K562 (cell line): Measurements from ENCODE around the gene RTCA. TPM values are rescaled to one million over a fixed set of nuclear protein-coding genes. Genes with fewer than 3 reads are reported as not detected.

Source experiments
- DPF2 ChIP-seq: fragments of 450-650 bp; IDR thresholded peaks from 2 replicates; pipeline ENCODE4 v1.6.1; 2016
- EGR1 ChIP-seq: fragments of 450-650 bp; conservative IDR thresholded peaks from 2 replicates; pipeline ENCODE4 v1.6.1; 2017; ENCODE audit warnings: mild to moderate bottlenecking
- GATAD2B ChIP-seq: fragments of 450-650 bp; IDR thresholded peaks from 2 replicates; pipeline ENCODE4 v1.6.1; 2017; ENCODE audit warnings: mild to moderate bottlenecking, borderline replicate concordance
- ZNF717 ChIP-seq: fragments of 250-450 bp; sonication (Bioruptor Pico); IDR thresholded peaks from 2 replicates; pipeline ENCODE4 v1.5.0; 2021
- polyA plus RNA-seq, 8 experiments: library from polyadenylated mRNA; depleted of rRNA in 4 of 8; stranded (reverse) in 5 of 8; unstranded in 3 of 8; fragments of >200 nt; fragmentation: Nextera tagmentation in 2 of 8; fragmentation: Illumina TruSeq in 1 of 8; extraction: Ambion mirVana in 2 of 8; extraction: Trizol in 1 of 8; gene quantifications; 2 replicates each; pipeline versions ENCODE4 v1.2.1 to v1.2.3, GENCODE V29; 2011 to 2014; ENCODE audit warnings: inconsistent platforms in 1 of 8, missing spikeins in 1 of 8
- total RNA-seq, 7 experiments: library from RNA; depleted of rRNA in 6 of 7; stranded (reverse); fragments of >200 nt in 6 of 7; fragmentation: Illumina TruSeq in 2 of 7; extraction: Trizol in 2 of 7; gene quantifications; 2 replicates each; pipeline versions ENCODE4 v1.2.1 to v1.2.3, GENCODE V29; 2011 to 2021; ENCODE audit warnings: low replicate concordance in 1 of 7
- TF ChIP-seq, protein P1 (sequence below): fragments of 450-650 bp; IDR thresholded peaks from 2 replicates; pipeline ENCODE4 v1.6.1; 2016; ENCODE audit warnings: mild to moderate bottlenecking, moderate library complexity

Gene RTCA
- total and polyA plus RNA-seq, 9 of the 15 experiments (the other 6 are each of a cell fraction or from before 2014, with no cell fraction given): 11.6 to 57.2 (median 43.2) TPM

DNA sequence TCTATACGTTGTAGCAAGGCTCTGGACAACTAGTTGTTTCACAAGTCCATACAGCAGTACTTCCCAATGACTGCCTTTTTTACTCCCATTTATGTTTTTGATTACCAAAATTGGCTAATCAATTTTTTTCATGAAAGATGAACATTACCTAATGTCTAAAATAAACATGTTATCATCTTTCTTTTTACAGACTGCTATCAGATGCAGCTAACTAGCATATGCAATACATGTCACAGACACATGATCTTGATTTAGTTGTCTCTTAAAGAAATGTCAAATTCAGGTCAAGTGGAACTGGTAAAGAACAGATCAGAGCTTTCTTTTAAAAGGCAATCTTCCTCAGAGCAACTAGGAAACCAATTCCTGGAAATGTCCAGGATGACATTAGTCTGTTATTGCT, 15.8 kb upstream of the RTCA start (continued):
- TF ChIP-seq, protein P1, sequence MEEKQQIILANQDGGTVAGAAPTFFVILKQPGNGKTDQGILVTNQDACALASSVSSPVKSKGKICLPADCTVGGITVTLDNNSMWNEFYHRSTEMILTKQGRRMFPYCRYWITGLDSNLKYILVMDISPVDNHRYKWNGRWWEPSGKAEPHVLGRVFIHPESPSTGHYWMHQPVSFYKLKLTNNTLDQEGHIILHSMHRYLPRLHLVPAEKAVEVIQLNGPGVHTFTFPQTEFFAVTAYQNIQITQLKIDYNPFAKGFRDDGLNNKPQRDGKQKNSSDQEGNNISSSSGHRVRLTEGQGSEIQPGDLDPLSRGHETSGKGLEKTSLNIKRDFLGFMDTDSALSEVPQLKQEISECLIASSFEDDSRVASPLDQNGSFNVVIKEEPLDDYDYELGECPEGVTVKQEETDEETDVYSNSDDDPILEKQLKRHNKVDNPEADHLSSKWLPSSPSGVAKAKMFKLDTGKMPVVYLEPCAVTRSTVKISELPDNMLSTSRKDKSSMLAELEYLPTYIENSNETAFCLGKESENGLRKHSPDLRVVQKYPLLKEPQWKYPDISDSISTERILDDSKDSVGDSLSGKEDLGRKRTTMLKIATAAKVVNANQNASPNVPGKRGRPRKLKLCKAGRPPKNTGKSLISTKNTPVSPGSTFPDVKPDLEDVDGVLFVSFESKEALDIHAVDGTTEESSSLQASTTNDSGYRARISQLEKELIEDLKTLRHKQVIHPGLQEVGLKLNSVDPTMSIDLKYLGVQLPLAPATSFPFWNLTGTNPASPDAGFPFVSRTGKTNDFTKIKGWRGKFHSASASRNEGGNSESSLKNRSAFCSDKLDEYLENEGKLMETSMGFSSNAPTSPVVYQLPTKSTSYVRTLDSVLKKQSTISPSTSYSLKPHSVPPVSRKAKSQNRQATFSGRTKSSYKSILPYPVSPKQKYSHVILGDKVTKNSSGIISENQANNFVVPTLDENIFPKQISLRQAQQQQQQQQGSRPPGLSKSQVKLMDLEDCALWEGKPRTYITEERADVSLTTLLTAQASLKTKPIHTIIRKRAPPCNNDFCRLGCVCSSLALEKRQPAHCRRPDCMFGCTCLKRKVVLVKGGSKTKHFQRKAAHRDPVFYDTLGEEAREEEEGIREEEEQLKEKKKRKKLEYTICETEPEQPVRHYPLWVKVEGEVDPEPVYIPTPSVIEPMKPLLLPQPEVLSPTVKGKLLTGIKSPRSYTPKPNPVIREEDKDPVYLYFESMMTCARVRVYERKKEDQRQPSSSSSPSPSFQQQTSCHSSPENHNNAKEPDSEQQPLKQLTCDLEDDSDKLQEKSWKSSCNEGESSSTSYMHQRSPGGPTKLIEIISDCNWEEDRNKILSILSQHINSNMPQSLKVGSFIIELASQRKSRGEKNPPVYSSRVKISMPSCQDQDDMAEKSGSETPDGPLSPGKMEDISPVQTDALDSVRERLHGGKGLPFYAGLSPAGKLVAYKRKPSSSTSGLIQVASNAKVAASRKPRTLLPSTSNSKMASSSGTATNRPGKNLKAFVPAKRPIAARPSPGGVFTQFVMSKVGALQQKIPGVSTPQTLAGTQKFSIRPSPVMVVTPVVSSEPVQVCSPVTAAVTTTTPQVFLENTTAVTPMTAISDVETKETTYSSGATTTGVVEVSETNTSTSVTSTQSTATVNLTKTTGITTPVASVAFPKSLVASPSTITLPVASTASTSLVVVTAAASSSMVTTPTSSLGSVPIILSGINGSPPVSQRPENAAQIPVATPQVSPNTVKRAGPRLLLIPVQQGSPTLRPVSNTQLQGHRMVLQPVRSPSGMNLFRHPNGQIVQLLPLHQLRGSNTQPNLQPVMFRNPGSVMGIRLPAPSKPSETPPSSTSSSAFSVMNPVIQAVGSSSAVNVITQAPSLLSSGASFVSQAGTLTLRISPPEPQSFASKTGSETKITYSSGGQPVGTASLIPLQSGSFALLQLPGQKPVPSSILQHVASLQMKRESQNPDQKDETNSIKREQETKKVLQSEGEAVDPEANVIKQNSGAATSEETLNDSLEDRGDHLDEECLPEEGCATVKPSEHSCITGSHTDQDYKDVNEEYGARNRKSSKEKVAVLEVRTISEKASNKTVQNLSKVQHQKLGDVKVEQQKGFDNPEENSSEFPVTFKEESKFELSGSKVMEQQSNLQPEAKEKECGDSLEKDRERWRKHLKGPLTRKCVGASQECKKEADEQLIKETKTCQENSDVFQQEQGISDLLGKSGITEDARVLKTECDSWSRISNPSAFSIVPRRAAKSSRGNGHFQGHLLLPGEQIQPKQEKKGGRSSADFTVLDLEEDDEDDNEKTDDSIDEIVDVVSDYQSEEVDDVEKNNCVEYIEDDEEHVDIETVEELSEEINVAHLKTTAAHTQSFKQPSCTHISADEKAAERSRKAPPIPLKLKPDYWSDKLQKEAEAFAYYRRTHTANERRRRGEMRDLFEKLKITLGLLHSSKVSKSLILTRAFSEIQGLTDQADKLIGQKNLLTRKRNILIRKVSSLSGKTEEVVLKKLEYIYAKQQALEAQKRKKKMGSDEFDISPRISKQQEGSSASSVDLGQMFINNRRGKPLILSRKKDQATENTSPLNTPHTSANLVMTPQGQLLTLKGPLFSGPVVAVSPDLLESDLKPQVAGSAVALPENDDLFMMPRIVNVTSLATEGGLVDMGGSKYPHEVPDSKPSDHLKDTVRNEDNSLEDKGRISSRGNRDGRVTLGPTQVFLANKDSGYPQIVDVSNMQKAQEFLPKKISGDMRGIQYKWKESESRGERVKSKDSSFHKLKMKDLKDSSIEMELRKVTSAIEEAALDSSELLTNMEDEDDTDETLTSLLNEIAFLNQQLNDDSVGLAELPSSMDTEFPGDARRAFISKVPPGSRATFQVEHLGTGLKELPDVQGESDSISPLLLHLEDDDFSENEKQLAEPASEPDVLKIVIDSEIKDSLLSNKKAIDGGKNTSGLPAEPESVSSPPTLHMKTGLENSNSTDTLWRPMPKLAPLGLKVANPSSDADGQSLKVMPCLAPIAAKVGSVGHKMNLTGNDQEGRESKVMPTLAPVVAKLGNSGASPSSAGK: peak; percentile 34
- peak; percentile 13 for TF ChIP-seq DPF2
- TF ChIP-seq ZNF717 (CRISPR knock-in tag): no peak
- 0 out of 2 replicates have a peak, but pooled peaks have one; percentile 11 for TF ChIP-seq GATAD2B
- no peak for TF ChIP-seq EGR1
- TF ChIP-seq, all 486 proteins: peak for 11
